Measurements from ENCODE around the gene ARFIP1. TPM values are rescaled to one million over a fixed set of nuclear protein-coding genes. Genes with fewer than 3 reads are reported as not detected.

ARFIP1 gene
- total RNA-seq, 1 donor from 2014 or later, result 24.8 TPM

DNA sequence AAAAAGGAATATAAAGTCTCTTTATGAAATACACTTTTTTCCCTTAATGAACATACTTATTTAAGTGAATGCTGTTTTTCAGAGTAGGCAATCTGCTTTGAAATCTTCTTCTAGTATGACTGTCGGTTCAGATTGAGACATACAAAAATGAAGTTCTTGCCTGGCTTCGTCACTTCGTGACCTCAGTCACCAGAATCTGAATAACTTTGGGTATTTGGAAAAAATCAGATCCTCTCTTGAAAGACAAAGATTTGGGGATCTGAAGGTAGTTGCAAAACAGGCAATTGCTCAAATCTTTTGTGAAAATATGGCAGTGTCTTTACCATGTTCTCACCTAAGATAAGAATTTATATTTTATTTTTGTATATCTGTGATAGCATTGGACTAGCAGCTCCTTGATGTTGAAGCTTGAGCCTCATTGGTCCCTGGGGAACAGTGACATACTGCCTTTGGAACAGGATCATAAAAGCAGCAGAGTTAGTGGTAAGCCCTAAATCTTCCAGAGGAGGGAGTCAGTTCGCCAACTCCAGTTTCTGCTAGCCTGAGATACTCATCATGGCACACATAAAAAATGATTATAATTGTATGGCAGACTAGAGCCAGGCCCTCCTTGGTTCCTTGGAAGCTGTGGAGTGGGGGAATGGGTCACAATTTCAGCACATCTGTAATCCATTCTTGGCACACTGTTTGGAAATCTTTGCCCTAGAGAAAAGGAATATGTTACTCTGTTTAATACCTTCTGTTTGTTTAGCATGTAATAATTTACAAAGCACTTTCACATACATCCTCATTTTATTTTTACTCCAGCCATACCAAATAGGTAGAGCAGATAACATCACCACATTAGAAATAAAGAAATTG lies 5.0 kb downstream of the ARFIP1 start:
- intact Hi-C loops (cut with micrococcal nuclease), result loop anchor here (5.0 to 10.0 kb wide), 3 partner anchors 682 to 1770 kb away; partner anchors contain the start of gene PLRG1

DNA sequence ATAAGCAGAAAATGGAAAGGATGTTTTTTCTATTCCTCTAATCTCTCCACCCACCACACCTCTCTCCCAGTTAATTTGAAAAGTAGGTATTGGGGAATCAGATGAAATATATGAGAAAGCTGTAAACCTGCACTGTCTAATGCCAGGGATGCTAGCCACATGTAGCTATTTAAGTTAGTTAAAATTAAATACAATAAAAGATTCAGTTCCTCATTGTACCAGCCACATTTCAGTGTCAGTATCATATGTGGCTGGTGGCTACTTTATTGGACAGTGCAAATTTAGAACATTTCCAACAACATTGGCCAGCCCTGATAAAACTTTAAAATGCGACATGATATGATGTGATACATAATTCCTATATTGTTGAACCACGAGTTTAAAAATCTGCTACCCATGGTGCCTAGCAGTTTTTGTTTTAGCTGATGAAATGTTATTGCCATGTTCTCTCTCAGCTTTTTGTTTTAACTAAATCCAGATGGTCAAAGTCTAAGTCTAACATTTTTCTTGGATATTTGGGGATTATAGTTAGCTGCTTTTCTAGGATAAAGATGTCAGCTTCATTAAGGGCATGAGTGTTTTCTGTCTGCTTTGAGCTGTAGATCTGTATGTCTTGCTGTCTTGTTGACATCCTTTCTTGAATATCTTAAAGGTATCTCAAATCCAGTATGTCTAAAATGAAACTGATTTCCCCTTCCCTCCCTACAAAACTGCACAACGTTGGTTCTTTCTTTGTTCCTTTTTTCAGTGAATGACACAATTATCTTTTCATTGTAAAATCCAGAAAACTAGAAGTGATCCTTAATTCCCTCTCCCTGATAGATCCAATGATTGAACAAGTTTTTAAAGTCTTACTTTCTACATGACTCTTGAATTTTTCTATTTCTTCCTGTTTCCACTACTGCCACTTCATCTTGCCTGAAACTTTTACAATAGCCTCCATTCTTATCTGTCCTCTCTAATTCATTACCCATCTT lies 6.2 kb downstream of the ARFIP1 start:
- intact Hi-C loops (cut with micrococcal nuclease), result loop anchor here (10.0 kb wide), 1 partner anchor 1769 kb away; the partner anchor contains the start of gene PLRG1

GRCh38 chr4:152786627-152787026 lies 6.9 kb downstream of the ARFIP1 start:
- intact Hi-C loops (cut with micrococcal nuclease), result loop anchor here (10.0 kb wide), 1 partner anchor 1768 kb away; the partner anchor contains the start of gene PLRG1

DNA sequence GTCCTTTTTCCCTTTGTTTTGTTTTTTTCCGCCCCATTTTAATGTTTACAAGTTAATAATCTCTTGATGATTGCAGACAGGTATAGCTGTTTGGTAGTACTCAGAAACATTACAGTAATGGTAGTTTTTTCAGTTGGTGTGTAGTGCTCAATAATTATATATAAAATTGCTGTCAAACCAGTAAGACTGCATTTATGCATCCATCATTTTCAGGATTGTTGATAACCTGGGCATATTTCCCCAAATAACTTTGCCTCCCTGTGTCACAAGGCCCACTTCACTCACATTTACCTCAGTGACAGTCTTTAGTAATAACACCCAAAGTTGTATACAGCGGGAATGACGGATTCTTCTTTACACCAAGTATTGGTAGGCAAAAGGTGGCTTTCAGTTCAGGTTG lies 16.1 kb downstream of the ARFIP1 start:
- intact Hi-C loops (cut with micrococcal nuclease), result no loop called here

DNA sequence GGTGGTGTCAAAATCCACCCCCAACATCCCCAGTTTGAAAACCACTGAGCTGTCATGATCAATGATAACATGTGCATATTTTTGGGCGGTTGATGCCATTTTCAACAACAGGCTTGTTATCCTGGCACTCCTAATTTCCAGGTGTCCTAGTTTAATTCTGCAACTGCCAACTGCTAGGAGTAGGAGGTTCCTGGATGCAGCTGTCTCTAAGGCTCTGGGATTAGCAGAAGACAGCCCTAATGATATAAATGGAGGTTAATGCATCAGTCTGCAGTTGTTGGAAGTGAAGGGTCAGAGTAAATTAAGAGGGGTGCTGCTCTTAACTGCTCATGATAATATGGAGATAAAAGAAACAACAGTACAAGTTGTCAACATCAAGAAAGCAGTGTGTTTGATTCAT lies 23.8 kb downstream of the ARFIP1 start:
- intact Hi-C loops (cut with micrococcal nuclease), result no loop called here

- intact Hi-C loops (cut with micrococcal nuclease), result no loop called here
Measured at GRCh38 chr4:152805071-152805650, 25.4 kb downstream of the ARFIP1 start.

- intact Hi-C loops (cut with micrococcal nuclease), result no loop called here
Measured at GRCh38 chr4:152805818-152806217, 26.1 kb downstream of the ARFIP1 start.

DNA sequence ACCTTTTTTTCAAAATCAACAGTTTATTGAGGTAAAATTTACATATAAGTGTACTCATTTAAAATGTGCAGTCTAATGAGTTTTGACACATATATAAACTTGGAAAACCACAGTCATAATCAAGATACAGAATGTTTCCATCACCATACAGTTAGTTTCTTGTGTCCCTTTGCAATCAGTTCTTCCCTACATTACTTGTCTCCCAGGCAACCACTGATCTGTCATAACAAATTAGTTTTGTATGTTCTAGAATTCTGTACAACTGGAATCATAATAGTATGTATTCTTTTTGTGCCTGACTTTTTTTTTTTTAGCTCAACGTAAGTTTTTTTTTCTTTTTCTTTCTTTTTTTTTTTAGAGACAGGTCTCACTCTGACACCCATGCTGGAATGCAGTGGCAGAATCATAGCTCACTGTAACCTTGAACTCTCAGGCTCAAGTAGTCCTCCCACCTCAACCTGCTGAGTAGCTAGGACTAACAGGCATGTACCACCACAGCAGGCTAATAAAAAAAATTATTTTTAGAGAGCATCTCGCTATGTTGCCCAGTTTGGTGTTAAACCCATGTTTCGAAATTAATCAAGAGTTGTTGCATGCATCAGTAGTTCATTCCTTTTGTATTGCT lies 26.9 kb downstream of the ARFIP1 start:
- intact Hi-C loops (cut with micrococcal nuclease), result loop anchor here (1.0 kb wide), 1 partner anchor 25 kb away; no protein-coding TSS in a partner anchor

GRCh38 chr4:152807294-152807829 lies 27.6 kb downstream of the ARFIP1 start:
- intact Hi-C loops (cut with micrococcal nuclease), result loop anchor here (1.0 kb wide), 1 partner anchor 26 kb away; no protein-coding TSS in a partner anchor

GRCh38 chr4:152808670-152809069 lies 28.9 kb downstream of the ARFIP1 start:
- intact Hi-C loops (cut with micrococcal nuclease), result no loop called here

DNA sequence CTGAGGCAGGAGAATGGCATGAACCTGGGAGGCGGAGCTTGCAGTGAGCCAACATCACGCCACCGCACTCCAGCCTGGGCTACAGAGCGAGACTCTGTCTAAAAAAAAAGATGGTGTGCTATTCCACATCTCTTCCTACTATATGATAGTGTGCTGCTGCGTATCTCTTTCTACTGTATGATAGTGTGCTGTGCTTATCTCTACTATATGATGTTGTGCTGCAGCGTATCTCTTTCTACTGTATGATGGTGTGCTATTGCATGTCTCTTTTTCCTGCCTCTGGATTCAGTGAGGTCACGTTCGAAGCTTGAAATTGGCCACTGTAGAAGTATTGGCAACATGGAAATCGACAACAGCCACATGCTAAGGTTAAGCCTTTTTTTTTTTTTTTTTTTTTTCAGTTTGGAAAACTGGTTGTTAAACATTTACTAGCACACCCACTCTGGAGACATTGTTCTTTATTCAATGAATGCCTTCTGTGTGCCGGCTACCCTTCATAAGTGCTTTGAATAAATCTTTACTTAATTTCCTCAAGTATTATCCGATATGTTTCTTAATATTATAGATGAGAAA lies 31.0 kb downstream of the ARFIP1 start:
- intact Hi-C loops (cut with micrococcal nuclease), result no loop called here

DNA sequence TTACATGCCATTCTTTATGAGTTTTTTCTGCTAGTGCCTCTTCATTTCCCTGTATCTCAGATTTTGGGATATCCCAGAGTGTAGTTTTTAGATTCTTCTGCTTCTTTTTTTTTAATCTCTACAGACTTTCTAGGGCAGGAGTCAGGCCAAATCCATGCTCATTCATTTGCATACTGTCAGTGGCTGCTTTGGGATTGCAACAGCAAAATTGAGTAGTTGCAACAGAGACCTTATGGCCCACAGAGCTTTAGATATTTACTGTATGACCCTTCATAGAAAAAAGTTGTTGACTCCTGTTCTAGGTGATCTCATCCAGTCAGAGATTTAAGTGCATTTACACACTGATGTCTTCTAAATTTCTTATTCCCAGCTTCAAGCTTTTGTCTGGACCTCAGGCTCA lies 35.3 kb downstream of the ARFIP1 start:
- intact Hi-C loops (cut with micrococcal nuclease), result no loop called here

- intact Hi-C loops (cut with micrococcal nuclease), result no loop called here
Measured at GRCh38 chr4:152817331-152817730, 37.6 kb downstream of the ARFIP1 start.

- intact Hi-C loops (cut with micrococcal nuclease), result no loop called here
Measured at GRCh38 chr4:152819026-152819645, 39.4 kb downstream of the ARFIP1 start.

DNA sequence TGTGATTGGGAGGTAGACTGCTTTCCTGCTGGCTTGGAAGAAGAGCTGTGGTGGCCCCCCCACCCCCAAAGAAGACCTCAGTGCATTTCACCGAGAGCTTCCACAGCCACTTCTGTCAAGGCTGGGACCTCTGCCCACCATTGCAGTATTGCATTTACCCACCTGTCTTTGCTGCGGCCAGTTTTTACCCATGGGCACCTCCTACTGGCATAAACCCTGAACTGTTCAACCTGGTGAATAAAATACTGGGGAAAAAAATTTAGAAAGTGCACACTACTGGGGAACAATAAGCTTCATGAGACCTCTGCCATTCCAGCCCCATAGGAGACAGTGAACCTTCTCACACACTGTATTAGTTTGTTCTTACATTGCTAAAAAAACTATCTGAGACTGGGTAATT lies 40.3 kb downstream of the ARFIP1 start:
- intact Hi-C loops (cut with micrococcal nuclease), result no loop called here

GRCh38 chr4:152822323-152822722 lies 42.6 kb downstream of the ARFIP1 start:
- intact Hi-C loops (cut with micrococcal nuclease), result no loop called here

- intact Hi-C loops (cut with micrococcal nuclease), result no loop called here
Measured at GRCh38 chr4:152824561-152824960, 44.8 kb downstream of the ARFIP1 start.

- intact Hi-C loops (cut with micrococcal nuclease), result no loop called here
Measured at GRCh38 chr4:152825336-152825735, 45.6 kb downstream of the ARFIP1 start.

- intact Hi-C loops (cut with micrococcal nuclease), result no loop called here
Measured at GRCh38 chr4:152828122-152828521, 48.4 kb downstream of the ARFIP1 start.

DNA sequence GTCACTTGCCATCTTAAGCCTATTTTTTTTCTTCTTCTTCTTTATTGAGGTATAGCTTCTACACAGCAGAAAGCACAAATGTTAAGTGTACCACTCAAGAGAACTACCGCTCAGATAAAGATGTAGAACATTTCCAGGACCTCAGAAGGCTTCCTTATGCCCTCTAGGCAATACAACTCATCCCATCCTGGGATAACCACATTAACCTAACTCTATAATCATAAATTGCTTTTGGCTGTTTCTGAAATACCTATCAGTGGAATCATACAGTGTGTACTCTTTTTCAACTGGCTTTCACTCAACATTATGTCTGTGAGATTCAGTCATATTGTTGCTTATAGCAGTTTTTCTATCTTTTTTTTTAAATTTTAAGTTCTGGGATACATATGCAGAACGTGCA lies 51.7 kb downstream of the ARFIP1 start:
- intact Hi-C loops (cut with micrococcal nuclease), result no loop called here

All from T-helper 1 cell treated with Interleukin-12 subunit alpha and Interleukin-12 subunit beta and Interleukin-4 antibody, amounts not matched to agents 30 ng/mL and 1 ng/mL, for 36 hours (primary cell).